ENCODE data around the gene USP13. TPM values are rescaled to one million over a fixed set of nuclear protein-coding genes. Genes with fewer than 3 reads are reported as not detected.

The USP13 gene
- total and polyA plus RNA-seq, 2 of the 4 experiments (the other 2 are of a cell fraction): 9.2 to 18.1 TPM

GRCh38 chr3:179796421-179796820 lies 143.6 kb downstream of the USP13 start:
- H2BK20ac ChIP-seq (ENCODE audit: low read depth, low read length): no peak overlapping the region
- H3K4ac ChIP-seq (ENCODE audit: low read depth, low read length): no peak overlapping the region
- no peak overlapping the region for H4K5ac ChIP-seq (ENCODE audit: low read depth, low read length)
- H2BK5ac ChIP-seq (ENCODE audit: low read depth, low read length, poor library complexity, severe bottlenecking): no peak overlapping the region
- TF ChIP-seq ELK1 (IDR thresholded peaks at IDR 0.05; ENCODE audit: borderline replicate concordance, low read depth, low read length): no peak
- TF ChIP-seq CTCF (conservative IDR thresholded peaks at IDR 0.05; ENCODE audit: low read depth, low read length): no peak
- TF ChIP-seq SMC3 (IDR thresholded peaks at IDR 0.05; ENCODE audit: low read depth, low read length): no peak
- no peak for TF ChIP-seq CEBPB (IDR thresholded peaks at IDR 0.05; ENCODE audit: low read depth, low read length)
- TF ChIP-seq MAFK (IDR thresholded peaks at IDR 0.05; ENCODE audit: low read depth, low read length): no peak
- no peak for TF ChIP-seq MAZ (IDR thresholded peaks at IDR 0.05; ENCODE audit: borderline replicate concordance, low read depth, low read length)
- no peak for TF ChIP-seq RCOR1 (IDR thresholded peaks at IDR 0.05; ENCODE audit: insufficient replicate concordance, low read length)
- no peak for TF ChIP-seq RAD21 (IDR thresholded peaks at IDR 0.05; ENCODE audit: low read length)
- no peak for TF ChIP-seq NFE2L2 (IDR thresholded peaks at IDR 0.05; ENCODE audit: low read depth, low read length)
- no peak for TF ChIP-seq RFX5 (IDR thresholded peaks at IDR 0.05; ENCODE audit: low read depth, low read length)
- no peak for TF ChIP-seq POLR2A (IDR thresholded peaks at IDR 0.05; ENCODE audit: low read depth, low read length)
- TF ChIP-seq FOS (IDR thresholded peaks at IDR 0.05; ENCODE audit: low read depth, low read length): no peak
- no peak for TF ChIP-seq CHD1 (IDR thresholded peaks at IDR 0.05; ENCODE audit: low read depth, low read length)
- no peak for TF ChIP-seq USF2 (IDR thresholded peaks at IDR 0.05; ENCODE audit: low read depth, low read length)
- TF ChIP-seq MXI1 (IDR thresholded peaks at IDR 0.05; ENCODE audit: borderline replicate concordance, low read depth, low read length): no peak
- TF ChIP-seq BHLHE40 (IDR thresholded peaks at IDR 0.05; ENCODE audit: low read depth, low read length): no peak
- H2AK9ac ChIP-seq (replicated peaks; ENCODE audit: low read depth, low read length, poor library complexity): no peak overlapping the region
- no peak overlapping the region for H2BK120ac ChIP-seq (ENCODE audit: low read depth, low read length)
- ChIA-PET POLR2A (ENCODE audit: unreplicated experiment) (no interaction called here), CTCF (no interaction called here)
- dilution Hi-C loops (cut with HindIII; ENCODE audit: low sequenced_read_pairs, unreplicated experiment) (no loop called here), intact Hi-C loops (cut with micrococcal nuclease) (no loop called here), in situ Hi-C loops (cut with MboI; ENCODE audit: low sequenced_read_pairs) (no loop called here)
- H3K9ac ChIP-seq (ENCODE audit: low read depth, low read length): no peak overlapping the region
- no CpG with 5 or more reads among the region's 4 CpGs for WGBS, 2 experiments (ENCODE audit: extremely low coverage in 2 of 2, insufficient read length in 1 of 2)
- no peaks in the 10 kb centered on the region for H3K27me3 ChIP-seq (ENCODE audit: control insufficient read depth, insufficient read depth, low read length)
- H3K4me2 ChIP-seq (ENCODE audit: low read depth, low read length): no peak overlapping the region
- H3K4me1 ChIP-seq (ENCODE audit: control insufficient read depth, insufficient read depth, low read length): no peaks in the 10 kb centered on the region
- no peaks in the 10 kb centered on the region for H3K79me1 ChIP-seq (ENCODE audit: low read depth in 1 of 2, low read length in 2 of 2)
- no peak for ATAC-seq (ENCODE audit: low read depth)
- no peak overlapping the region for H4K8ac ChIP-seq (ENCODE audit: low read depth in 2 of 2, low read length in 2 of 2)
- H3K56ac ChIP-seq (ENCODE audit: extremely low read depth, insufficient read depth, low read length): no peak overlapping the region
- no peaks in the 10 kb centered on the region for H4K20me1 ChIP-seq (ENCODE audit: insufficient read depth, low read length)
- H3K27ac ChIP-seq (ENCODE audit: insufficient read depth, low read length): no peak overlapping the region
- no peak overlapping the region for H3K14ac ChIP-seq (replicated peaks; ENCODE audit: low read depth, low read length)
- no peak overlapping the region for H3K4me3 ChIP-seq (ENCODE audit: insufficient read depth, low read depth, low read length)
- H2AK5ac ChIP-seq (ENCODE audit: low read depth, low read length): no peak overlapping the region
- no TSS peak for BruUV-seq (replicated peaks)
- H2BK15ac ChIP-seq (ENCODE audit: low read depth, low read length): no peak overlapping the region
- H3K9me1 ChIP-seq (ENCODE audit: insufficient read depth, low read length): no peaks in the 10 kb centered on the region
- DNase-seq: no peak
- no peak overlapping the region for H3K23ac ChIP-seq (ENCODE audit: low read depth, low read length)
- no peaks in the 10 kb centered on the region for H3K9me3 ChIP-seq (ENCODE audit: control insufficient read depth, insufficient read depth, low read length)
- no peak overlapping the region for H3K18ac ChIP-seq (ENCODE audit: low read depth, low read length)
- no peak overlapping the region for H4K91ac ChIP-seq (ENCODE audit: insufficient read depth, low read depth, low read length)
- no peak overlapping the region for H2AFZ ChIP-seq (replicated peaks; ENCODE audit: low read length, poor library complexity)
- H3K36me3 ChIP-seq (ENCODE audit: control insufficient read depth, insufficient read depth, low read length): no peaks in the 10 kb centered on the region
